Measurements from ENCODE around the gene CD47.

The CD47 gene

DNA sequence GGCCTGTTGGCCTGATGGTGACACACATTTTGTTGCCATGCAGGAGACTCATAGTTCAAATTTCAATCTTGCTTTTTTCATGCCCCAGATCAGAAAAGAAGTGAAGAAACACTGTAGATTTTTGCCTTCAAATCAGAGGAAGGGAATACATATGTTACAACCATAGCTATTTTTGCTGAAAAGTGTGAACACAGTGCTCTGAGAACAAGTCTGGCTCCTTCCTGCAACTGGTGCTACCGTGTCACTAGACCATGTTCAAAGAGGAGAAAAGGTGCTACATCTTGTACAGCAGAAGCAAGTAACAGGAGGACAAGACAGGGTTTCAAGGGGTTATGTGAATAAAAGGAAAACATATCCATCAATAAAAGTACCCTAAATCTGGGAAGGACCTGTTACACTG, 44.6 kb downstream of the CD47 start:
- DNase-seq: no peak

- no peak for DNase-seq
Measured at GRCh38 chr3:108044699-108045098, 46.1 kb downstream of the CD47 start.

- no peak for DNase-seq
Measured at GRCh38 chr3:108042300-108042699, 48.5 kb downstream of the CD47 start.

- DNase-seq: no peak
Measured at GRCh38 chr3:108041253-108041652, 49.6 kb downstream of the CD47 start.

- no peak for DNase-seq
Measured at GRCh38 chr3:108037770-108038169, 53.1 kb downstream of the CD47 start.

GRCh38 chr3:108036984-108037741, 53.7 kb downstream of the CD47 start:
- DNase-seq: no peak

DNA sequence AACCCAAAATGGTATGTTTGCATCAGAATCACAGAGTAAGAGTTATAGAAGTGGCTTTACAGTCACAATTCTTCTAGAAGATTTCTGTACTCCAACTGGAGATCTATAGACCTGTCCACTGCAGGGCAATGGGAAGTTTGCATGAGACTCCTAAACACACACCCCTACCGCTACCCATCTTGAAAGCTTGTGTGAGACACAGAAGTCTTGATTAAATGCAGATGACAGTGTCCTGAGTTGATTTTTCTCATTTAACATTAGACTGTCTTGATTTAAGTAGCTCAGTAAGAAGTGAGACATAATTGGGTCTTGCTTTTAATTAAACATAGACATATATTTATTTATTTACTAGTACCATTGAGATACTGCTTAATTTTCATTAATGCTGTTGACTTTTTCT, 54.4 kb downstream of the CD47 start:
- no peak for DNase-seq

DNA sequence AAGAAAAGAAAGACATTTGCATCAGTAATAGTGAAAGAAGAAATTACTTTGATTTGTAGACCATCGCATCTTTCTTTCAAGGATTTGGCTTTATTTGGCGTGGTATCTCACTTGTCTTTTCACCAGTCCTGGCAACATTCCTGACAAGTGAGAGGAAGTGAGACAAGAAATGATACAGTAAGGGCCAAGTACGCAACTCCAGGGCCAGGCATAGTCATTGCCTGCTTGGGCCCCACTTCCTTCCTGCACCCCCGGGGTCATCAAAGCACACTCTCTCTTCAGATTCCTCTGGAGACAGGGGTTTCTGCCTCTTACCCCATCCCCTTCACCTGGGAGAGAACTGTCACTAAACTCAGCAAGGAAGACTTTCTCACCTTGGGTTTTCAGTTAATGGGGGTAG, 55.1 kb downstream of the CD47 start:
- DNase-seq: no peak

GRCh38 chr3:108031895-108032294, 58.9 kb downstream of the CD47 start:
- DNase-seq: no peak

DNA sequence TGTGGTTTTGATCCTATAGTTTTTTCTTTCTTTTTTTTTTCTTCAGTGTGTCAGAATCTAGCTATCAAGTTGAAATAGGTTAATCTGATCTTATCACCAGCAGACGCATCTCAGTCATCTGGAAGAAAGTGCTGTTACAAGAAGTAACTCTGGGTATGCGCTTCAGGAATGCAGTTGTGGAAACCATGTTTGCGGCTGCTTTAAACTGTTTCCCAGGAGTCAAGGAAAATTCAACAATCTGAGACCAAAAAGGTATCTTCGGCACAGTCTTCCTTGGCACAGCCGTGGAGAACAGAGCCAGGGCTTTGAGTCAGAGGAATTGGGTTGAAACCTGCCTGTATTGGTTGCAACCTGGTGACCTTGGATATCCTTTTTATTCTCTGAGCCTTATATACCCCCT, 59.9 kb downstream of the CD47 start:
- no peak for DNase-seq

DNA sequence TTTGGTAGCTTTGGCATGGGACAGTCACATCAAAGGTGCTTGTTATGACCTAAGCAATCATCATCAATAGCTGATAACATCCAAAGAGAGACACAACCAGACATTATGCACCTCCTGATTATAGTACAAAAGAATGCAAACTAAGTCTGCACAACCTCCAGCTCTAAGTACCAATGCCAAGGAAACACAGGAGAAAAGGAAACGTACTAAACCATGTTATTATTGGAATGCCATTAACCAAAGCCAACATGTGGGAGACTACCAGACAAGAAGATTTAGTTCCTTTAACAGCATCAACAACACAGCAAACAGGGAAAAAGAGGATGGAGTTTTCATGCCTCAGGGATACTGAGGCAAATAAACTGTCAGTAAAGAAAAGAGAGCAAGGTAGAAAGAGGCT, 61.4 kb downstream of the CD47 start:
- no peak for DNase-seq

- no peak for DNase-seq
Measured at GRCh38 chr3:108028896-108029295, 61.9 kb downstream of the CD47 start.

DNA sequence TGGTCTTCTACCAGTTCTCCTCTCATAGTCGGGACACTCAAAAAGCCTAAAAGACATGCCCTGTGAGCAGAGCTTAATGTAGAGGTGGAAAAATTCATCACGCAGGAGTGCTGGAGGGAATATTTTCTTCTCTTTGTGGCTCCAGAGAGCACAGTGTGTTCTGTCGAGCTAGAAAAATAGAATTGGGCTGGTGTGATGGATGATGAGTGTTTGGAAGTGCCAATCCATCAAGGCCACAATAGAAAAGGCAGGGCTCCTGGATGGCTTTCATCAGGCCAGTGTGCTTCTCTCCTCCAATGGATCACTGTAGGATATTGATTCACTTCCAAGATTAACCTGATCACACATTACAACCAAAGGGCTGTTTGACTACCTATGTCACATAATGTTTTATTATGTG, 65.7 kb downstream of the CD47 start:
- no peak for DNase-seq

- DNase-seq: no peak
Measured at GRCh38 chr3:108024146-108024850, 66.5 kb downstream of the CD47 start.

DNA sequence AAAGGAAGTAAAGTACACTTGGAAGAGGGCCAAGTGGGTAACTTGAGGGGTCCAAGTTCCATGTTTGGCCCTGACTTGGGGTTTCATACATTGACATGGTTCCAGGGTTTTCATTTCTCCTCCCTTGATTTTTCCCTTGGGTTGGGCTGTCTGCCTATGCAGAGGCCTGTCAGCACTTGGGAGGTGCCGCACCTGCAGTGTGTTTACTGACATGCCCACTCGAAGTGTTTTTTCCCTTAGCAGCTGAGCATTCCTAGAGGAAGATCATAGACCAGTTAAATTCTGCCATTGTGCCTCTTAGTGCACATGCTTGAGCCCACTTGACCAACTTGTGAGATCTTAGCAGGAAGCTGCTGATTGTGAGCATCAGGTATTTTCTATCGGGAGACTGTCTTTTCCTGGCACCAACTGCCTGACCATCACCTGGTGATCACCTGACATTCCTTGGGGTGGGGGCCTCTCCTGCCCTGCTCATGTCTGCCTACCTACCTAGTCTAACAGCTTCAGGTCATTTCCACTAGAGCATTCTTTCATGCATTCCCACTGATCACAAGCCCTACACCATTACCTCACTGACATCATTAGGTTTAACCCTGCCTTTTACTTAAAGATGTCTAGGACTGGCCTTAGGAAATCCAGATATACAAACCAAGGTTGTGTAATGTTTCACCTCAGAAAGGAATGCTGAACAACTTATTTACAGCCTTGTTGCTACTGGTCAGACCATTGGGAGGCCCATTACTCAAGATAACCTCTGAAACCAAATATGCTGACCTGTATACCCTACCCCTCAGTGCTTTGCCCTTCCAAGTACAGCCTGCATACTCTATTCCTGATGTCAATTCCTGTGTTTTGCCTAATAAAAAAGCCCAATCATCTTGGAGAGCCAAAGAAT, 68.3 kb downstream of the CD47 start:
- DNase-seq: no peak

GRCh38 chr3:108021533-108021932, 69.3 kb downstream of the CD47 start:
- no peak for DNase-seq

DNA sequence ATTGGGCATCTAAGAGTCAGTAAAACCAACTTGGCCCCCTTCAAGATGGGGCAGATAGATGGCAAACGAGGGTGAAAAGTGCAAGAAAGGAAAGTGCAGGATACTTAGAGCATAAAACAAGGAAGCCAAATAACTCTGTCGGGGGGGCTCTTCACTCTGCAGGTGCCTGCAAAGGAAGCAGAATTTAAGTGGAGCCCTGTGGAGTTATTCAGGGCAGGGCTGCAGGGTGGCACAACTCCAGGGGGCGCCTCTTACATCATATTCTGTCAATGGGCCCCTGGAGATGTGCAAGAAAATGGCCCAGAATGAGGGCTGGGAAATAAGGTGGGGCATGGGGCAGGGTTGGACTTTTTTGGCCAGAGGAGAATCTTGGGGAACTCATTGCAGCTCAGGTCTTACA, 69.7 kb downstream of the CD47 start:
- no peak for DNase-seq

DNA sequence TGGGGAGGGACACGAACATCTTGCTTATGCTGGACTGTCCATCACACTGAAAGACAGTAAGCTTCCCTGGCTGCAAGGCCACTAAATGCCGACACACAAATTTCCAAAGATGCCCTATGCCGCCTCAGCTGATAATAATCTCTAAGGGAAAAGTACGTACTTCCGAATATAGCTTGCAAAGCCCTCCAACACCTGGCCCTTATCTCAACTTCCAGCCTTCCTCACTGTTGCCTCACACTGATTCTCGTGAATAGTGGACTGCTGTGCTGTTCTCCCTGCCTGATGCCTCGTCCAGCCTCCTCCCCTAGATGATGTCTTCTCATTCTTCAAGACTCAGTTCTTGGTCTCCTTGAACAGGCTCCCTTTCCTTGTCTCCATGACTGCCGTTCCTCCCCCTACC, 72.3 kb downstream of the CD47 start:
- DNase-seq: no peak

DNA sequence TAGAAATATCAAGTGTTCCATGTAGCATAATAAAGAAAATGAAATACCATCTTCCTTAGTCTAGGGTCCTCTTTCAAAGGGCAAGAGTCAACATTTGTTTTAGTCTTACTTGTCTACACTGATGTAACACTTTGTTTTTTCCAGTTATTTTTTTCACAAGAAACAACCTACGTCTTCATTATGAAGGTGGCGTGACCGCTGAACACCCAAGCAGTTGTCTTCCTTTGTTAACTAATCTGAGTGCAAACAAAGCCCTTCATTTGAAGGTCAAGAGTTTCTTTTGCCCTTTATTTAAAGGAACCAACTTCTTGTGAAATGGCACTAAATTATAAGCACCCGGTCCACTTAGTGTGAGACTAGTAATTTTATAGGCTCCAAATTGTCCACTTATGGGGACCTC, 73.2 kb downstream of the CD47 start:
- no peak for DNase-seq

DNA sequence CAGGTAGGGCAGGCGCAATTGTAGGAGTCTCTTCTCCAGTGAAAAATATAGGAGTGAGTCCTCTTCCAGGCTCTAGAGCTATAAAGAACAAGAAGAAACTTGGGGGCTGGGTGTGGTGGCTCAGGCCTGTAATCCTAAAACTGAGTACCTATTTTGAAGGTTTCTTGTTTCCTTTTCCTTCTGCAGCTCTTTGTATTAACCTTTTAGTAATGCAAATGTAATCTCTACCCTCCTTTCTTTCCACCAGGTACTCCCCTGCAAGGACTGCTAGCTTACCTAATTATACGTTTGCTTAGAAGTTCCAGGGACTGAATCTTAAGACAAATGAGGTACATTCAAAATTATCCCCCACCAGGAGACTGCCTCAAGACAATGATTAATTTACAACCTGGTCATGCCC, 75.9 kb downstream of the CD47 start:
- DNase-seq: no peak

DNA sequence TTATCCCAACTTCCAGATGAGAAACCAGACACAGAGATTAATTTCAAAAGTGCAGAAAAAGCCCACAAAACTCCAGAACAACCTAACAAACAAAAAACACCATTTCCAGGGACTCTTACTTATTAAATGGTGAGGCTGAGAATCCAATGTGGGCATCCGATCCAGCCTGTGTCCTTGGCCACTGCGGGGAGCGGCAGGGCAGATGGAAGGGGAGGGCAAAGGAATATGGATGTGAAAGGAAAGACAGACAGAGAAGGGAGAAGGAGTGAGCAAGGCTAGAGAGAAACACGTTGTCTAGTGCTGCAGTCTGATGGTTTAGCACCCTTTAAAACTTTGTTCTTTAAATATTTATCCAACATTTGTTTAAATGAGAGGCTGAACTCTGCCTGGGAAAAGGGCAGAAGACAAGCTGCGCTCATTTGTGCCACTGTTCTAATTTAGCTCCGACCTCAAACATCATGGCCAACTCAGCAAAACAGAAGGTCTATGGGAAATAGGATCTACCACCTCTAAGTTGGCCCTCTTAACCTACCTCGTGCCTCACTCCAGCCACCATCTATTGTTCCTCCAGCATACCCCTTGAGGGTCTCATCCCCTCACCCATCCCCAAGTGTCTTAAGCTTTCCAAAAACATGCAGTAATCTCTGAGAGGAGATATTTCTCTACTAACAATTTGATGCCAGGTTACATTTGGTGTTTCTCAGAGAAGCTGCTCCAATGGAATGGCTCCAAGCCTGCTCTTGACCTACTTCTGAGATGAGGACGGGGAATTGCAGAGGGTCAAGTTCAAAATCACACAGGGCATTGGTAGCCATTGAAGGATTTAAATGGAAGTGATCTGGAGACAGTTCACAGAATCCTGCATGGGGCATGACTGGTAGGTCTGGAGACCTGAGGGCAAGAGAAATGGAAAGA, 77.4 kb downstream of the CD47 start:
- DNase-seq: no peak

- DNase-seq: no peak
Measured at GRCh38 chr3:108012304-108012703, 78.5 kb downstream of the CD47 start.

DNA sequence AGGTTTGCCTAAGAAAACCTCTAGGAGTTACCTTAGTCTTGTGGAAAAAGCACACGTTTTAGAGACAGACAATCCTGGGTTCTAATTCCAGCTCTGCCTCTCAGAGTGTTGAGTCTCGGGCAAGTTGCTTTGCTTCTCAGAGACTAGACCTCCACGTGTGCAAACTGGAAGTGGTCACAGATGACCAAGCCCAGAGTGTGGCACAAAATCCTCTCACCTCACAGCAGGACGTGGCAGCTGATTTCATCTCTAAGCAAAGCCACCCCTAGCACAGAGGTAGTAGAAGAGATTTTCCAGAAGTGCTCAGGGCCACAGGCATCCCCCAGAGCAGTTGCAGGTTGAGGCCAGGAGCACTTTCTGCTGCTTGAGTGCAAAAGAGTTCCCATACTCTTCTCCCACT, 79.2 kb downstream of the CD47 start:
- no peak for DNase-seq

Measured in stimulated activated CD4-positive, alpha-beta T cell treated with anti-CD3 and anti-CD28 coated beads, Interleukin-15, amount 100 ng/mL, for 24 hours (primary cell).